IMR-90 (cell line): ENCODE measurements around the gene DUOX2. TPM values are rescaled to one million over a fixed set of nuclear protein-coding genes. Genes with fewer than 3 reads are reported as not detected.

Source experiments
- ATAC-seq: fragments of 200-7000 bp; cut with Tn5 transposase; 2 replicates; pipeline ENCODE4 v1.9.1; 2020; ENCODE audit warnings: low read depth, mild to moderate bottlenecking, moderate library complexity
- BruUV-seq: library from RNA; stranded (reverse); fragments of 400-500 nt; replicated peaks from 2 replicates; lab custom pipeline; 2021; lab: Mats Ljungman, UMichigan
- CTCF ChIA-PET: fragments of 300-600 bp; formaldehyde crosslinking; extraction: SDS; loops from one replicate; lab custom pipeline; 2021; ENCODE audit warnings: antibody characterized with exemption; lab: Yijun Ruan, JAX
- POLR2A ChIA-PET: fragments of 300-600 bp; sonication (Branson Sonifier 250); formaldehyde crosslinking; loops from one replicate; lab custom pipeline; 2022; ENCODE audit warnings: antibody characterized with exemption; ENCODE audit not compliant: unreplicated experiment; lab: Charles Lee
- DNase-seq: peaks from one replicate; pipeline ENCODE4 v3.0.0; 2013
- H2AFZ ChIP-seq: replicated peaks from 2 replicates; pipeline ENCODE3; 2013; ENCODE audit warnings: low read length, mild to moderate bottlenecking; ENCODE audit not compliant: poor library complexity
- H2AK5ac ChIP-seq: 2 replicates; pipeline ENCODE4 v1.6.1; 2013; ENCODE audit warnings: low read depth, low read length, inconsistent platforms
- H2AK9ac ChIP-seq: replicated peaks from 2 replicates; pipeline ENCODE3; 2013; ENCODE audit warnings: mild to moderate bottlenecking, low read depth, low read length, moderate library complexity; ENCODE audit not compliant: poor library complexity
- H2BK120ac ChIP-seq: 2 replicates; pipeline ENCODE4 v1.6.1; 2013; ENCODE audit warnings: low read depth, low read length, inconsistent platforms
- H2BK15ac ChIP-seq: 3 replicates; pipeline ENCODE4 v1.6.1; 2013; ENCODE audit warnings: low read depth, low read length, inconsistent platforms
- H2BK20ac ChIP-seq: 2 replicates; pipeline ENCODE4 v1.6.1; 2013; ENCODE audit warnings: low read depth, mild to moderate bottlenecking, inconsistent platforms, low read length, moderate library complexity
- H2BK5ac ChIP-seq: 2 replicates; pipeline ENCODE4 v1.6.1; 2013; ENCODE audit warnings: mild to moderate bottlenecking, low read depth, low read length, inconsistent platforms; ENCODE audit not compliant: poor library complexity, severe bottlenecking
- H3K14ac ChIP-seq: replicated peaks from 2 replicates; pipeline ENCODE4 v1.6.1; 2013; ENCODE audit warnings: low read depth, low read length, inconsistent platforms
- H3K18ac ChIP-seq: 2 replicates; pipeline ENCODE4 v1.6.1; 2013; ENCODE audit warnings: low read depth, low read length, control low read depth
- H3K23ac ChIP-seq: 2 replicates; pipeline ENCODE4 v1.6.1; 2013; ENCODE audit warnings: low read depth, low read length, inconsistent platforms
- H3K27ac ChIP-seq: 2 replicates; pipeline ENCODE4 v1.5.1; 2013; ENCODE audit warnings: mild to moderate bottlenecking, control low read depth, low read length; ENCODE audit not compliant: insufficient read depth
- H3K27me3 ChIP-seq: 2 replicates; pipeline ENCODE4 v1.6.1; 2013; ENCODE audit warnings: low read length; ENCODE audit not compliant: control insufficient read depth, insufficient read depth
- H3K36me3 ChIP-seq: 2 replicates; pipeline ENCODE4 v1.6.1; 2013; ENCODE audit warnings: low read length, mixed read lengths; ENCODE audit not compliant: control insufficient read depth, insufficient read depth
- H3K4ac ChIP-seq: 2 replicates; pipeline ENCODE4 v1.6.1; 2013; ENCODE audit warnings: low read depth, low read length, inconsistent platforms
- H3K4me1 ChIP-seq: 2 replicates; pipeline ENCODE4 v1.6.1; 2013; ENCODE audit warnings: low read length, mixed read lengths; ENCODE audit not compliant: control insufficient read depth, insufficient read depth
- H3K4me2 ChIP-seq: 2 replicates; pipeline ENCODE4 v1.6.1; 2013; ENCODE audit warnings: low read depth, mild to moderate bottlenecking, control low read depth, low read length, moderate library complexity
- H3K4me3 ChIP-seq: 2 replicates; pipeline ENCODE4 v1.5.1; 2013; ENCODE audit warnings: low read depth, mild to moderate bottlenecking, control low read depth, low read length, moderate library complexity; ENCODE audit not compliant: insufficient read depth
- H3K56ac ChIP-seq: 2 replicates; pipeline ENCODE4 v1.6.1; 2013; ENCODE audit warnings: low read length, inconsistent platforms; ENCODE audit not compliant: insufficient read depth; ENCODE audit errors: extremely low read depth
- H3K79me1 ChIP-seq, 2 experiments: 2 replicates each; pipeline ENCODE4 v1.6.1; 2013; ENCODE audit warnings: low read length in 2 of 2, inconsistent platforms in 1 of 2, low read depth in 1 of 2
- H3K9ac ChIP-seq: 2 replicates; pipeline ENCODE4 v1.6.1; 2013; ENCODE audit warnings: low read depth, low read length, control low read depth
- H3K9me1 ChIP-seq: 2 replicates; pipeline ENCODE4 v1.6.1; 2013; ENCODE audit warnings: low read length, inconsistent platforms; ENCODE audit not compliant: insufficient read depth
- H3K9me3 ChIP-seq: 2 replicates; pipeline ENCODE4 v1.6.1; 2013; ENCODE audit warnings: low read length; ENCODE audit not compliant: control insufficient read depth, insufficient read depth
- H4K20me1 ChIP-seq: 2 replicates; pipeline ENCODE4 v1.6.1; 2013; ENCODE audit warnings: low read length, inconsistent platforms; ENCODE audit not compliant: insufficient read depth
- H4K5ac ChIP-seq: 2 replicates; pipeline ENCODE4 v1.6.1; 2013; ENCODE audit warnings: mild to moderate bottlenecking, low read depth, low read length, control low read depth
- H4K8ac ChIP-seq, 2 experiments: 2 replicates each; pipeline ENCODE4 v1.6.1; 2013; ENCODE audit warnings: low read depth in 2 of 2, low read length in 2 of 2, control low read depth in 1 of 2, inconsistent platforms in 1 of 2
- H4K91ac ChIP-seq: 2 replicates; pipeline ENCODE4 v1.6.1; 2013; ENCODE audit warnings: low read depth, low read length, inconsistent platforms; ENCODE audit not compliant: insufficient read depth
- BHLHE40 ChIP-seq: fragments of 150-350 bp; IDR thresholded peaks from 2 replicates; pipeline ENCODE4 v1.6.1; 2016; ENCODE audit warnings: mild to moderate bottlenecking, low read depth, low read length
- CEBPB ChIP-seq: IDR thresholded peaks from 2 replicates; pipeline ENCODE4 v1.6.1; 2012; ENCODE audit warnings: low read depth, low read length, improper control_type of control experiment
- CHD1 ChIP-seq: IDR thresholded peaks from 2 replicates; pipeline ENCODE4 v1.6.1; 2012; ENCODE audit warnings: low read depth, low read length, improper control_type of control experiment
- CTCF ChIP-seq: conservative IDR thresholded peaks from 2 replicates; pipeline ENCODE4 v1.5.1; 2012; ENCODE audit warnings: mild to moderate bottlenecking, low read depth, low read length, improper control_type of control experiment
- ELK1 ChIP-seq: fragments of 150-350 bp; IDR thresholded peaks from 2 replicates; pipeline ENCODE4 v1.6.1; 2016; ENCODE audit warnings: low read depth, mild to moderate bottlenecking, low read length, moderate library complexity, borderline replicate concordance
- FOS ChIP-seq: fragments of 150-350 bp; IDR thresholded peaks from 2 replicates; pipeline ENCODE4 v1.6.1; 2016; ENCODE audit warnings: low read depth, low read length
- MAFK ChIP-seq: IDR thresholded peaks from 2 replicates; pipeline ENCODE4 v1.6.1; 2012; ENCODE audit warnings: low read depth, low read length, improper control_type of control experiment
- MAZ ChIP-seq: IDR thresholded peaks from 2 replicates; pipeline ENCODE4 v1.6.1; 2012; ENCODE audit warnings: low read depth, mild to moderate bottlenecking, low read length, improper control_type of control experiment, moderate library complexity, borderline replicate concordance
- MXI1 ChIP-seq: IDR thresholded peaks from 2 replicates; pipeline ENCODE4 v1.6.1; 2012; ENCODE audit warnings: low read depth, mild to moderate bottlenecking, low read length, moderate library complexity, borderline replicate concordance
- NFE2L2 ChIP-seq: fragments of 150-350 bp; IDR thresholded peaks from 2 replicates; pipeline ENCODE4 v1.6.1; 2016; ENCODE audit warnings: low read depth, mild to moderate bottlenecking, low read length
- POLR2A ChIP-seq: IDR thresholded peaks from 2 replicates; pipeline ENCODE4 v1.6.1; 2012; ENCODE audit warnings: mild to moderate bottlenecking, low read depth, low read length
- RAD21 ChIP-seq: IDR thresholded peaks from 2 replicates; pipeline ENCODE4 v1.6.1; 2012; ENCODE audit warnings: low read length, improper control_type of control experiment
- RCOR1 ChIP-seq: IDR thresholded peaks from 2 replicates; pipeline ENCODE4 v1.6.1; 2012; ENCODE audit warnings: mild to moderate bottlenecking, low read length, improper control_type of control experiment; ENCODE audit not compliant: insufficient replicate concordance
- RFX5 ChIP-seq: IDR thresholded peaks from 2 replicates; pipeline ENCODE4 v1.8.0; 2012; ENCODE audit warnings: low read depth, mild to moderate bottlenecking, low read length, moderate library complexity
- SMC3 ChIP-seq: fragments of 150-350 bp; IDR thresholded peaks from 2 replicates; pipeline ENCODE4 v1.6.1; 2016; ENCODE audit warnings: low read depth, mild to moderate bottlenecking, antibody characterized with exemption, low read length, moderate library complexity
- USF2 ChIP-seq: fragments of 150-350 bp; IDR thresholded peaks from 2 replicates; pipeline ENCODE4 v1.6.1; 2017; ENCODE audit warnings: mild to moderate bottlenecking, antibody characterized with exemption, low read length, low read depth
- WGBS, 2 experiments: methylation state at CpG; one replicate each; pipeline versions ENCODE4 v1.1.5 to v1.1.7; 2013; ENCODE audit warnings: missing lambda C conversion rate in 2 of 2; ENCODE audit not compliant: insufficient read length in 1 of 2; ENCODE audit errors: extremely low coverage in 2 of 2; 5-methylcytosine and 5-hydroxymethylcytosine counted together
- dilution Hi-C: fragments of 300-500 bp; cut with HindIII; formaldehyde crosslinking; loops from one replicate; pipeline ENCODE4 v1.14.3; 2018; ENCODE audit warnings: low sequenced_read_pairs; ENCODE audit not compliant: unreplicated experiment
- in situ Hi-C: fragments of 300-500 bp; cut with MboI; formaldehyde crosslinking; loops from 3 replicates; pipeline ENCODE4 v1.14.3; 2019; ENCODE audit warnings: low sequenced_read_pairs, inconsistent platforms, mixed read lengths
- intact Hi-C: fragments of 100-400 bp; cut with micrococcal nuclease; formaldehyde crosslinking; loops from 2 replicates; pipeline ENCODE4 v1.10.0; 2022
- polyA plus RNA-seq, 3 experiments: library from polyadenylated mRNA; depleted of rRNA; stranded (reverse); fragments of >200 nt; gene quantifications; 2 replicates each; pipeline ENCODE4 v1.2.3, GENCODE V29; 2012; ENCODE audit warnings: low replicate concordance in 1 of 3
- total RNA-seq: library from RNA; depleted of rRNA; stranded (reverse); fragments of >200 nt; gene quantifications from 2 replicates; pipeline ENCODE4 v1.2.3, GENCODE V29; 2012

The DUOX2 gene
- total and polyA plus RNA-seq, 2 of the 4 experiments (the other 2 are of a cell fraction) = not detected

- no peak for DNase-seq
- no peak overlapping the region for H2BK120ac ChIP-seq
- H4K20me1 ChIP-seq = no peaks in the 10 kb centered on the region
- BruUV-seq = no TSS peak
- no peaks in the 10 kb centered on the region for H3K36me3 ChIP-seq
- no peak overlapping the region for H3K23ac ChIP-seq
- H2AK9ac ChIP-seq = no peak overlapping the region
- no peak overlapping the region for H3K27ac ChIP-seq
- H3K79me1 ChIP-seq = no peaks in the 10 kb centered on the region
- ChIA-PET CTCF (no interaction called here), POLR2A (no interaction called here)
- TF ChIP-seq MXI1 (no peak), FOS (no peak), USF2 (no peak), CTCF (no peak), MAFK (no peak), RCOR1 (no peak), RFX5 (no peak), POLR2A (no peak), NFE2L2 (no peak), RAD21 (no peak), MAZ (no peak), CEBPB (no peak), BHLHE40 (no peak), ELK1 (no peak), CHD1 (no peak), SMC3 (no peak)
- H3K27me3 ChIP-seq = peaks cover 31% of the 10 kb centered on the region
- H3K56ac ChIP-seq = no peak overlapping the region
- no CpG with 5 or more reads among the region's 3 CpGs for WGBS, 2 experiments
- H2AK5ac ChIP-seq = no peak overlapping the region
- in situ Hi-C loops = no loop called here
- H3K4me2 ChIP-seq = no peak overlapping the region
- no peak for ATAC-seq
- H3K4ac ChIP-seq = no peak overlapping the region
- H3K9me1 ChIP-seq = no peaks in the 10 kb centered on the region
- H2BK5ac ChIP-seq = no peak overlapping the region
- H3K9ac ChIP-seq = no peak overlapping the region
- intact Hi-C loops = no loop called here
- no peaks in the 10 kb centered on the region for H3K9me3 ChIP-seq
- peaks cover 3% of the 10 kb centered on the region for H3K4me1 ChIP-seq
- no peak overlapping the region for H3K18ac ChIP-seq
- dilution Hi-C loops = no loop called here
- no peak overlapping the region for H4K8ac ChIP-seq
- no peak overlapping the region for H4K91ac ChIP-seq
- no peak overlapping the region for H2BK20ac ChIP-seq
- H4K5ac ChIP-seq = no peak overlapping the region
- no peak overlapping the region for H2AFZ ChIP-seq
- H2BK15ac ChIP-seq = no peak overlapping the region
- H3K14ac ChIP-seq = no peak overlapping the region
- no peak overlapping the region for H3K4me3 ChIP-seq
Measured at GRCh38 chr15:45121020-45121419, 7.0 kb upstream of the DUOX2 start.
